GM23338 (cell line): ENCODE data around the gene EGFR. TPM values are rescaled to one million over a fixed set of nuclear protein-coding genes. Genes with fewer than 3 reads are reported as not detected.
A peak's percentile ranks its signal among the peaks of the same experiment; 100 is the strongest.

Source experiments
- ATAC-seq: fragments of 200-7000 bp; cut with Tn5 transposase; 3 replicates; pipeline ENCODE4 v1.9.1; 2020
- DNase-seq: peaks from one replicate; pipeline ENCODE4 v3.0.0-alpha.2; 2015; ENCODE audit warnings: low spot score
- H2AFZ ChIP-seq: fragments of 200-600 bp; sonication (generic); 2 replicates; pipeline ENCODE4 v1.8.0; 2016; ENCODE audit warnings: antibody characterized with exemption, mild to moderate bottlenecking, moderate library complexity
- H3F3A ChIP-seq: fragments of 200-600 bp; sonication (generic); replicated peaks from 2 replicates; pipeline ENCODE4 v1.8.0; 2017; ENCODE audit warnings: antibody characterized with exemption, mixed run types, low read depth
- H3K27ac ChIP-seq: fragments of 200-600 bp; sonication (generic); 2 replicates; pipeline ENCODE4 v1.6.1; 2016; ENCODE audit warnings: low read depth
- H3K27me3 ChIP-seq: fragments of 200-600 bp; sonication (generic); 2 replicates; pipeline ENCODE4 v1.8.0; 2016; ENCODE audit warnings: mild to moderate bottlenecking, mixed run types, moderate library complexity; ENCODE audit not compliant: insufficient read depth
- H3K36me3 ChIP-seq: fragments of 200-600 bp; sonication (generic); 2 replicates; pipeline ENCODE4 v1.8.0; 2016; ENCODE audit warnings: mild to moderate bottlenecking; ENCODE audit not compliant: insufficient read depth
- H3K4me1 ChIP-seq: fragments of 200-600 bp; sonication (generic); 2 replicates; pipeline ENCODE4 v1.8.0; 2016; ENCODE audit warnings: mild to moderate bottlenecking, moderate library complexity; ENCODE audit not compliant: insufficient read depth
- H3K4me2 ChIP-seq: fragments of 200-600 bp; sonication (generic); 2 replicates; pipeline ENCODE4 v1.7.1; 2017; ENCODE audit warnings: mixed run types
- H3K4me3 ChIP-seq: fragments of 200-600 bp; sonication (generic); 2 replicates; pipeline ENCODE4 v1.6.1; 2016; ENCODE audit warnings: mixed run types
- H3K79me2 ChIP-seq: fragments of 200-600 bp; sonication (generic); replicated peaks from 2 replicates; pipeline ENCODE4 v1.8.0; 2017; ENCODE audit warnings: mild to moderate bottlenecking; ENCODE audit not compliant: insufficient read depth
- H3K9me2 ChIP-seq: fragments of 200-600 bp; sonication (generic); 2 replicates; pipeline ENCODE4 v1.8.0; 2017; ENCODE audit not compliant: insufficient read depth
- H4K20me1 ChIP-seq: fragments of 200-600 bp; sonication (generic); replicated peaks from 2 replicates; pipeline ENCODE4 v1.8.0; 2017; ENCODE audit warnings: mild to moderate bottlenecking; ENCODE audit not compliant: insufficient read depth
- H3K27ac Mint-ChIP-seq: 2 replicates; pipeline ENCODE4 v1.8.0; 2020; ENCODE audit warnings: inconsistent platforms, mild to moderate bottlenecking, moderate library complexity, mixed read lengths
- H3K27me3 Mint-ChIP-seq: 3 replicates; pipeline ENCODE4 v1.8.0; 2022; ENCODE audit warnings: low read depth, mild to moderate bottlenecking, moderate library complexity, mixed read lengths, inconsistent platforms; ENCODE audit not compliant: insufficient read depth, poor library complexity
- H3K36me3 Mint-ChIP-seq: 3 replicates; pipeline ENCODE4 v1.8.0; 2021; ENCODE audit warnings: low read depth, mild to moderate bottlenecking, inconsistent platforms, moderate library complexity, mixed read lengths
- H3K4me1 Mint-ChIP-seq: 3 replicates; pipeline ENCODE4 v1.8.0; 2020; ENCODE audit warnings: mild to moderate bottlenecking, inconsistent platforms, mixed read lengths
- H3K4me3 Mint-ChIP-seq: 3 replicates; pipeline ENCODE4 v1.8.0; 2021; ENCODE audit warnings: moderate library complexity, mild to moderate bottlenecking, inconsistent platforms, mixed read lengths
- H3K9me3 Mint-ChIP-seq: 3 replicates; pipeline ENCODE4 v1.8.0; 2020; ENCODE audit warnings: moderate library complexity, mild to moderate bottlenecking, inconsistent platforms, mixed read lengths
- CREB1 ChIP-seq: fragments of 250-450 bp; sonication (Bioruptor Pico); IDR thresholded peaks from 2 replicates; pipeline ENCODE4 v1.5.0; 2020; ENCODE audit warnings: low read depth, mild to moderate bottlenecking, moderate library complexity
- CTCF ChIP-seq, 2 experiments: fragments of 200-600 bp in 1 of 2; sonication (generic) in 1 of 2; conservative IDR thresholded peaks; 2 replicates each; pipeline versions ENCODE4 v1.5.1 to v1.6.1; 2016 to 2017; ENCODE audit warnings: antibody characterized with exemption in 2 of 2, low read depth in 2 of 2, mild to moderate bottlenecking in 2 of 2, moderate library complexity in 1 of 2
- ETS1 ChIP-seq: IDR thresholded peaks from 2 replicates; pipeline ENCODE4 v1.6.1; 2016; ENCODE audit warnings: antibody characterized with exemption
- EZH2 ChIP-seq: fragments of 200-600 bp; sonication (generic); IDR thresholded peaks from one replicate; pipeline ENCODE4 v1.8.0; 2017; ENCODE audit warnings: antibody characterized with exemption, mild to moderate bottlenecking, low read depth; ENCODE audit not compliant: unreplicated experiment
- EZH2phosphoT487 ChIP-seq: fragments of 200-600 bp; sonication (generic); IDR thresholded peaks from one replicate; pipeline ENCODE4 v1.8.1; 2018; ENCODE audit warnings: antibody characterized with exemption; ENCODE audit not compliant: unreplicated experiment
- POLR2AphosphoS5 ChIP-seq: IDR thresholded peaks from 2 replicates; pipeline ENCODE4 v1.6.1; 2016; ENCODE audit warnings: antibody characterized with exemption, low read depth
- STAT1 ChIP-seq: IDR thresholded peaks from one replicate; pipeline ENCODE4 v1.6.1; 2016; ENCODE audit warnings: antibody characterized with exemption; ENCODE audit not compliant: unreplicated experiment
- ZNF331 ChIP-seq: fragments of 250-450 bp; sonication (Bioruptor Pico); IDR thresholded peaks from 2 replicates; pipeline ENCODE4 v1.5.0; 2020; ENCODE audit warnings: low read depth, mild to moderate bottlenecking, moderate library complexity
- polyA plus RNA-seq: library from polyadenylated mRNA; unstranded; fragments of >200 nt; fragmentation: Nextera tagmentation; extraction: Ambion mirVana; gene quantifications from 2 replicates; pipeline ENCODE4 v1.2.1, GENCODE V29; 2016
- total RNA-seq: library from RNA; depleted of rRNA; stranded (reverse); fragments of >200 nt; shearing (Covaris generic); gene quantifications from 2 replicates; pipeline ENCODE4 v1.2.3, GENCODE V29; 2014
- TF ChIP-seq, protein P1 (sequence below): fragments of 250-450 bp; sonication (Bioruptor Pico); IDR thresholded peaks from 2 replicates; pipeline ENCODE4 v1.5.0; 2020; ENCODE audit warnings: mild to moderate bottlenecking, moderate library complexity

Gene EGFR
- total and polyA plus RNA-seq, 2 experiments from 2014 or later, result 1.5 to 4.5 TPM

DNA sequence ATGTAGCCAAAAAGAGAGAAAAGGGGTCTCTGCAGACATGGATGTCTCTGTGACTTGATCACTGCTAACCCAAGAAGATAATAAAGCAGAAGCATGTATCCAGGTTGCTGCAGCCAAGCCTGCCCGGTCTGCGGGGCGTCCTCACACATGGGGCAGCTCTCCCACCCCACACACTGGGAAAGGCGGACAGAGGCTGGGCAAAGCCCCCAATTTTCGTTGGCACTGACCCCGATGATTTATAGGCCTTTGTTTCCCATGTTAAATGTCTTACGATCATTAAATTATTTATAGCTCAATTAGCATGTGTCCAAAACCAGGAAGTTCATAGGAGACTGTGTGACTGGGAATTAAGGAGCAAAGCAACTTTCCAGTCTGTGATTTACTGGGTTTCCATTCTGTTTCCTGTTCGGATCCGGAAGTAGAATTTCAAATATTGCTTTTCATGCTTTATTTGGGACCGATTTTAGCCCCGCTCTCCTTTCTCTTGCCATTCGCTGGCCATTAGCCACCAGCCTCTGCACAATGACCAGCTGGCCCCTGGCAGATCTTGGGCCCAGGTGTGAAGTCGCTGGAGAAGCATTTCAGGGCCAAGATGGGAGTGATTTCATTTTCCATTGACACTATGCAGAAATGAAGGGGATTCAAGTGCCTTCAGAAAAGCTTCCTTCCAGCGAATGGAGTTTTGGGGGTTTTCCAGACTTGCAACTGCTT is 91.6 kb downstream of the EGFR start (continued):
- TF ChIP-seq EZH2phosphoT487, result no peak
- no peak for TF ChIP-seq EZH2
- no peak for TF ChIP-seq POLR2AphosphoS5
- TF ChIP-seq STAT1, result no peak
- no peak for TF ChIP-seq ETS1
- no peak for TF ChIP-seq ZNF331 (CRISPR knock-in tag)

GRCh38 chr7:55110993-55111361 is 92.2 kb downstream of the EGFR start:
- Histone ChIP-seq H3K27me3 (no peaks in the 10 kb centered on the region), H3F3A (no peaks in the 10 kb centered on the region), H3K36me3 (no peaks in the 10 kb centered on the region), H2AFZ (no peak overlapping the region), H3K4me1 (peaks cover 39% of the 10 kb centered on the region), H3K27ac (no peak overlapping the region), H3K4me3 (no peak overlapping the region), H3K9me2 (0 out of 2 replicates have a peak, but pooled peaks cover 5% of the 10 kb centered on the region), H4K20me1 (no peaks in the 10 kb centered on the region), H3K4me2 (0 out of 2 replicates have a peak overlapping the region, but pooled peaks have one; percentile 63), H3K79me2 (no peaks in the 10 kb centered on the region)
- Mint-ChIP-seq H3K4me1 (peaks cover 34% of the 10 kb centered on the region), H3K27me3 (peaks cover 3% of the 10 kb centered on the region), H3K27ac (no peak overlapping the region), H3K4me3 (no peak overlapping the region), H3K9me3 (no peaks in the 10 kb centered on the region), H3K36me3 (no peaks in the 10 kb centered on the region)
- DNase-seq (no peak), ATAC-seq (no peak; the same call in 2 of the 3 replicates)
- TF ChIP-seq, protein P1, sequence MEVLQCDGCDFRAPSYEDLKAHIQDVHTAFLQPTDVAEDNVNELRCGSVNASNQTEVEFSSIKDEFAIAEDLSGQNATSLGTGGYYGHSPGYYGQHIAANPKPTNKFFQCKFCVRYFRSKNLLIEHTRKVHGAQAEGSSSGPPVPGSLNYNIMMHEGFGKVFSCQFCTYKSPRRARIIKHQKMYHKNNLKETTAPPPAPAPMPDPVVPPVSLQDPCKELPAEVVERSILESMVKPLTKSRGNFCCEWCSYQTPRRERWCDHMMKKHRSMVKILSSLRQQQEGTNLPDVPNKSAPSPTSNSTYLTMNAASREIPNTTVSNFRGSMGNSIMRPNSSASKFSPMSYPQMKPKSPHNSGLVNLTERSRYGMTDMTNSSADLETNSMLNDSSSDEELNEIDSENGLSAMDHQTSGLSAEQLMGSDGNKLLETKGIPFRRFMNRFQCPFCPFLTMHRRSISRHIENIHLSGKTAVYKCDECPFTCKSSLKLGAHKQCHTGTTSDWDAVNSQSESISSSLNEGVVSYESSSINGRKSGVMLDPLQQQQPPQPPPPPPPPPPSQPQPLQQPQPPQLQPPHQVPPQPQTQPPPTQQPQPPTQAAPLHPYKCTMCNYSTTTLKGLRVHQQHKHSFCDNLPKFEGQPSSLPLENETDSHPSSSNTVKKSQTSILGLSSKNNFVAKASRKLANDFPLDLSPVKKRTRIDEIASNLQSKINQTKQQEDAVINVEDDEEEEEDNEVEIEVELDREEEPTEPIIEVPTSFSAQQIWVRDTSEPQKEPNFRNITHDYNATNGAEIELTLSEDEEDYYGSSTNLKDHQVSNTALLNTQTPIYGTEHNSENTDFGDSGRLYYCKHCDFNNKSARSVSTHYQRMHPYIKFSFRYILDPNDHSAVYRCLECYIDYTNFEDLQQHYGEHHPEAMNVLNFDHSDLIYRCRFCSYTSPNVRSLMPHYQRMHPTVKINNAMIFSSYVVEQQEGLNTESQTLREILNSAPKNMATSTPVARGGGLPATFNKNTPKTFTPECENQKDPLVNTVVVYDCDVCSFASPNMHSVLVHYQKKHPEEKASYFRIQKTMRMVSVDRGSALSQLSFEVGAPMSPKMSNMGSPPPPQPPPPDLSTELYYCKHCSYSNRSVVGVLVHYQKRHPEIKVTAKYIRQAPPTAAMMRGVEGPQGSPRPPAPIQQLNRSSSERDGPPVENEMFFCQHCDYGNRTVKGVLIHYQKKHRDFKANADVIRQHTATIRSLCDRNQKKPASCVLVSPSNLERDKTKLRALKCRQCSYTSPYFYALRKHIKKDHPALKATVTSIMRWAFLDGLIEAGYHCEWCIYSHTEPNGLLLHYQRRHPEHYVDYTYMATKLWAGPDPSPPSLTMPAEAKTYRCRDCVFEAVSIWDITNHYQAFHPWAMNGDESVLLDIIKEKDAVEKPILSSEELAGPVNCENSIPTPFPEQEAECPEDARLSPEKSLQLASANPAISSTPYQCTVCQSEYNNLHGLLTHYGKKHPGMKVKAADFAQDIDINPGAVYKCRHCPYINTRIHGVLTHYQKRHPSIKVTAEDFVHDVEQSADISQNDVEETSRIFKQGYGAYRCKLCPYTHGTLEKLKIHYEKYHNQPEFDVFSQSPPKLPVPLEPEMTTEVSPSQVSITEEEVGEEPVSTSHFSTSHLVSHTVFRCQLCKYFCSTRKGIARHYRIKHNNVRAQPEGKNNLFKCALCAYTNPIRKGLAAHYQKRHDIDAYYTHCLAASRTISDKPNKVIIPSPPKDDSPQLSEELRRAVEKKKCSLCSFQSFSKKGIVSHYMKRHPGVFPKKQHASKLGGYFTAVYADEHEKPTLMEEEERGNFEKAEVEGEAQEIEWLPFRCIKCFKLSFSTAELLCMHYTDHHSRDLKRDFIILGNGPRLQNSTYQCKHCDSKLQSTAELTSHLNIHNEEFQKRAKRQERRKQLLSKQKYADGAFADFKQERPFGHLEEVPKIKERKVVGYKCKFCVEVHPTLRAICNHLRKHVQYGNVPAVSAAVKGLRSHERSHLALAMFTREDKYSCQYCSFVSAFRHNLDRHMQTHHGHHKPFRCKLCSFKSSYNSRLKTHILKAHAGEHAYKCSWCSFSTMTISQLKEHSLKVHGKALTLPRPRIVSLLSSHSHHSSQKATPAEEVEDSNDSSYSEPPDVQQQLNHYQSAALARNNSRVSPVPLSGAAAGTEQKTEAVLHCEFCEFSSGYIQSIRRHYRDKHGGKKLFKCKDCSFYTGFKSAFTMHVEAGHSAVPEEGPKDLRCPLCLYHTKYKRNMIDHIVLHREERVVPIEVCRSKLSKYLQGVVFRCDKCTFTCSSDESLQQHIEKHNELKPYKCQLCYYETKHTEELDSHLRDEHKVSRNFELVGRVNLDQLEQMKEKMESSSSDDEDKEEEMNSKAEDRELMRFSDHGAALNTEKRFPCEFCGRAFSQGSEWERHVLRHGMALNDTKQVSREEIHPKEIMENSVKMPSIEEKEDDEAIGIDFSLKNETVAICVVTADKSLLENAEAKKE (CRISPR knock-in tag), result no peak
- TF ChIP-seq EZH2 (no peak), POLR2AphosphoS5 (no peak), CREB1 (CRISPR knock-in tag) (no peak), ETS1 (no peak), CTCF (conservative IDR thresholded peaks at IDR 0.05; ENCODE audit: low read depth in 2 of 2) (no peak)
